Measurements from ENCODE around the gene MTG1.
"Not testable (repeated sequence)": the region's sequence is repeated elsewhere in the genome, so short reads cannot be mapped to it uniquely, and the experiment has no call there.

The MTG1 gene

GRCh38 chr10:133460208-133460769, 66.3 kb downstream of the MTG1 start:
- no peak overlapping the region for H3K27ac ChIP-seq (ENCODE audit: low read length)
- peaks cover 40% of the 10 kb centered on the region for H3K9me3 ChIP-seq (ENCODE audit: control insufficient read depth, low read depth, low read length)
- H3K27me3 ChIP-seq (ENCODE audit: control insufficient read depth, insufficient read depth, low read length) = no peaks in the 10 kb centered on the region

DNA sequence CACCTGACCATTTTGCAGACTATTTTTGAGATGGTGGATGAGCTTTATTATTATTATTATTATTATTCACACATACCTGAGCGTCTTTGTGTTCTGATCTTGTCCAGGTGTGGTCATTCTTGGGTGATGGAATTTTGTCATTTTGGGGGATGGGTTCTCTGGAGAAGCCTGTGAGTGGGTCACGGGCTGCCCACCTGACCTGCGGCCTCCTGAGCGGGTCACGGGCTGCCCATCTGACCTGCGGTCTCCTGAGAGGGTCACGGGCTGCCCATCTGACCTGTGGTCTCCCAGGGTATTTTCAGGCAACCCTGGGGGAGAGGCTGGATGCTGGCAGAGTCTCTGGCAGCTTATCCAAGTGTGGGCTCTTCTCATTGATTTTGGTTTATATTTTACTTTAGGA, 67.1 kb downstream of the MTG1 start:
- H3K27me3 ChIP-seq (ENCODE audit: control insufficient read depth, insufficient read depth, low read length) = no peaks in the 10 kb centered on the region
- H3K36me3 ChIP-seq (ENCODE audit: control insufficient read depth, low read depth, low read length) = no peaks in the 10 kb centered on the region
- H3K4me3 ChIP-seq (ENCODE audit: low read length) = no peak overlapping the region
- no peak overlapping the region for H3K9ac ChIP-seq (ENCODE audit: low read length)
- H3K27ac ChIP-seq (ENCODE audit: low read length) = no peak overlapping the region
- H3K9me3 ChIP-seq (ENCODE audit: control insufficient read depth, low read depth, low read length) = peaks cover 36% of the 10 kb centered on the region
- no peaks in the 10 kb centered on the region for H3K4me1 ChIP-seq (ENCODE audit: control insufficient read depth, low read depth, low read length)

More at GRCh38 chr10:133460208-133460769, 66.3 kb downstream of the MTG1 start:
- Histone ChIP-seq H3K9ac (ENCODE audit: low read length) (no peak overlapping the region), H3K4me3 (ENCODE audit: low read length) (no peak overlapping the region), H3K36me3 (ENCODE audit: control insufficient read depth, low read depth, low read length) (no peaks in the 10 kb centered on the region), H3K4me1 (ENCODE audit: control insufficient read depth, low read depth, low read length) (no peaks in the 10 kb centered on the region)

GRCh38 chr10:133461841-133462240, 67.9 kb downstream of the MTG1 start:
- Histone ChIP-seq H3K36me3 (ENCODE audit: control insufficient read depth, low read depth, low read length) (no peaks in the 10 kb centered on the region), H3K27me3 (ENCODE audit: control insufficient read depth, insufficient read depth, low read length) (no peaks in the 10 kb centered on the region), H3K4me1 (ENCODE audit: control insufficient read depth, low read depth, low read length) (no peaks in the 10 kb centered on the region), H3K4me3 (ENCODE audit: low read length) (no peak overlapping the region), H3K9ac (ENCODE audit: low read length) (no peak overlapping the region), H3K27ac (ENCODE audit: low read length) (no peak overlapping the region), H3K9me3 (ENCODE audit: control insufficient read depth, low read depth, low read length) (peaks cover 41% of the 10 kb centered on the region)

- no peaks in the 10 kb centered on the region for H3K36me3 ChIP-seq (ENCODE audit: control insufficient read depth, low read depth, low read length)
- H3K4me1 ChIP-seq (ENCODE audit: control insufficient read depth, low read depth, low read length) = no peaks in the 10 kb centered on the region
- no peak overlapping the region for H3K4me3 ChIP-seq (ENCODE audit: low read length)
- peaks cover 47% of the 10 kb centered on the region for H3K9me3 ChIP-seq (ENCODE audit: control insufficient read depth, low read depth, low read length)
- no peaks in the 10 kb centered on the region for H3K27me3 ChIP-seq (ENCODE audit: control insufficient read depth, insufficient read depth, low read length)
- no peak overlapping the region for H3K27ac ChIP-seq (ENCODE audit: low read length)
- H3K9ac ChIP-seq (ENCODE audit: low read length) = no peak overlapping the region
These were observed 68.8 kb downstream of the MTG1 start for GRCh38 chr10:133462512-133463305.

DNA sequence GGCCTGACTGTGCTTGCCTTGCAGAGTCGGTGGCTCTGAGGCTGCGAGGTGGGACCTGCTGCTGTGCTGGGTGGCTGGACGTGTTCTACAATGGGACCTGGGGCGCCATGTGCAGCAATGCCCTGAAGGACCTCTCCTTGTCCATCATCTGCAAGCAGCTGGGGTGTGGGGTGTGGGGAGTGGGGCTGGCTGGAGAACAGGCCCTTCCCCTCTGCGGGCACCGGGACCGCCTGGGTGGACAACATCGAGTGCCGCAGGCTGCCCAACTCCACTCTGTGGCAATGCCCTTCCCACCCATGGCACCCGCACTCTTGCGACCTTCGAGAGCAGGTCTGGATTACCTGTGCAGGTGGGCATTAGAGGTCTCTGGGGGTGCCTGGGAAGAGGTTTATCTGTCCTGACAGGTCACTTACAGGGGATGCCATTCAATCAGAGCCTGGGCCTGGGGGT, 70.7 kb downstream of the MTG1 start:
- Histone ChIP-seq H3K27ac (ENCODE audit: low read length) (no peak overlapping the region), H3K4me3 (ENCODE audit: low read length) (no peak overlapping the region), H3K36me3 (ENCODE audit: control insufficient read depth, low read depth, low read length) (no peaks in the 10 kb centered on the region), H3K27me3 (ENCODE audit: control insufficient read depth, insufficient read depth, low read length) (no peaks in the 10 kb centered on the region), H3K9me3 (ENCODE audit: control insufficient read depth, low read depth, low read length) (peaks cover 42% of the 10 kb centered on the region), H3K9ac (ENCODE audit: low read length) (no peak overlapping the region), H3K4me1 (ENCODE audit: control insufficient read depth, low read depth, low read length) (no peaks in the 10 kb centered on the region)

DNA sequence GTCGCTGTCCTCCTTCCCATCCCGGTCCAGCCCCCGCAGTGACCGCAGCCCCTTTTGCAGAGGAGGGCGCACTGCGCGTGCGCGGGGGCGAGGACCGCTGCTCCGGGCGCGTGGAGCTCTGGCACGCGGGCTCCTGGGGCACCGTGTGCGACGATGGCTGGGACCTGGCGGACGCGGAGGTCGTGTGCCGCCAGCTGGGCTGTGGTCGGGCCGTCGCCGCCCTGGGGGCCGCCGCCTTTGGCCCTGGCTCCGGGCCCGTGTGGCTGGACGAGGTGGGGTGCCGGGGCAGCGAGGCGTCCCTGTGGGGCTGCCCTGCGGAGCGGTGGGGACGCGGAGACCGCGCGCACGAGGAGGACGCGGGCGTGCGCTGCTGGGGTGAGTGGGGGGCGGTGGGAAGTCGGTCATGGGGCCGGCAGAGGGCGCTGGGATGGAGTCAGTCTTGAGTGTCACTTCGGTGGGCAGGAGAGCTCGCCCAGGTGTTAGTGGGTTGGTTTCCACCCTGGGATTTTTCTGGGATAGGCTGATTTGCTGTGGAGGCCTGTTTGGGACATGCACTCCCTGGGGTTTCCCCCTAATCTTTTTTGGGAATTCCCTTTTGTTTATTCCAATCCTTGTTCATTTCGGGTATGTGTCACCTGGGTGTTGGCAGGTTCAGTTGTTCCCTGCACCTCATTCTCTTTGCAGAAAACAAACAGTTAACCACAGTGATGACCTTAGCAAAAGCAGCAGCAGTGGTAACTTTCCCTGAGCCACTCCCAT, 71.4 kb downstream of the MTG1 start:
- Histone ChIP-seq H3K4me3 (ENCODE audit: low read length) (no peak overlapping the region), H3K9me3 (ENCODE audit: control insufficient read depth, low read depth, low read length) (peaks cover 38% of the 10 kb centered on the region), H3K36me3 (ENCODE audit: control insufficient read depth, low read depth, low read length) (no peaks in the 10 kb centered on the region), H3K4me1 (ENCODE audit: control insufficient read depth, low read depth, low read length) (no peaks in the 10 kb centered on the region), H3K9ac (ENCODE audit: low read length) (no peak overlapping the region), H3K27ac (ENCODE audit: low read length) (no peak overlapping the region), H3K27me3 (ENCODE audit: control insufficient read depth, insufficient read depth, low read length) (no peaks in the 10 kb centered on the region)

GRCh38 chr10:133465950-133466474, 72.1 kb downstream of the MTG1 start:
- no peaks in the 10 kb centered on the region for H3K4me1 ChIP-seq (ENCODE audit: control insufficient read depth, low read depth, low read length)
- no peaks in the 10 kb centered on the region for H3K36me3 ChIP-seq (ENCODE audit: control insufficient read depth, low read depth, low read length)
- peaks cover 45% of the 10 kb centered on the region for H3K9me3 ChIP-seq (ENCODE audit: control insufficient read depth, low read depth, low read length)
- H3K9ac ChIP-seq (ENCODE audit: low read length) = no peak overlapping the region
- no peak overlapping the region for H3K4me3 ChIP-seq (ENCODE audit: low read length)
- no peak overlapping the region for H3K27ac ChIP-seq (ENCODE audit: low read length)
- no peaks in the 10 kb centered on the region for H3K27me3 ChIP-seq (ENCODE audit: control insufficient read depth, insufficient read depth, low read length)

DNA sequence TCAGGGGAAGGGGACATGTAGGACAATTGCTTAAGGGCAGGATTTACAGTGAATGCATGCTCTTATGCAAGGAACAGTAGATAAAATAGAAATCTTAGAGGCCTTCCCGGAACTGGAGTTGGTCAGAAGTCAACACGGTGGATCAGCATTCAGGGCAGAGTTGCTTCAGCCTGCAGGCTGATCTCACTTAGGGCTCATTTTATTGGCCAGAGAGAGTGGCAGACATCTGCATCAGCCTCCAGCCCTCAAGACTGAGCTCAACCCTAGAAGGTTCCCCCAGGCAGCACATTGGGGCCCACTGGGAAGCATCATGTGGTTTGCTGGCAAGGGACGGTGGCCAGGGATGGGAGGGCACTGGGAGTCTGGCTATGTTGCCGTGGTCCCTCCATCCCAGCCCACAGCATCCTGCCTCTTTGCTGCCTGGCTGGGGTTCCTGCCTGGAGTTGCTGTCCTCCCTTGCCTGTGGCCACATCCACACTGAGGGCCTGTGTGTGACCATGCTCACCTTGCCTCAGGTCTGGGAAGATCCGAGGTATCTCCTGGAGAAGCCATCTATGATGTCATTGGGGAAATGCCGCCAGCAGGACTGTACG, 72.8 kb downstream of the MTG1 start:
- Histone ChIP-seq H3K9me3 (ENCODE audit: control insufficient read depth, low read depth, low read length) (peaks cover 47% of the 10 kb centered on the region), H3K27ac (ENCODE audit: low read length) (no peak overlapping the region), H3K4me3 (ENCODE audit: low read length) (no peak overlapping the region), H3K4me1 (ENCODE audit: control insufficient read depth, low read depth, low read length) (no peaks in the 10 kb centered on the region), H3K9ac (ENCODE audit: low read length) (no peak overlapping the region), H3K27me3 (ENCODE audit: control insufficient read depth, insufficient read depth, low read length) (no peaks in the 10 kb centered on the region), H3K36me3 (ENCODE audit: control insufficient read depth, low read depth, low read length) (no peaks in the 10 kb centered on the region)

GRCh38 chr10:133467286-133467911, 73.4 kb downstream of the MTG1 start:
- Histone ChIP-seq H3K4me1 (ENCODE audit: control insufficient read depth, low read depth, low read length) (no peaks in the 10 kb centered on the region), H3K4me3 (ENCODE audit: low read length) (no peak overlapping the region), H3K9me3 (ENCODE audit: control insufficient read depth, low read depth, low read length) (peaks cover 46% of the 10 kb centered on the region), H3K36me3 (ENCODE audit: control insufficient read depth, low read depth, low read length) (no peaks in the 10 kb centered on the region), H3K27me3 (ENCODE audit: control insufficient read depth, insufficient read depth, low read length) (no peaks in the 10 kb centered on the region), H3K27ac (ENCODE audit: low read length) (no peak overlapping the region), H3K9ac (ENCODE audit: low read length) (no peak overlapping the region)

- H3K9ac ChIP-seq (ENCODE audit: low read length); H3K4me1 ChIP-seq (ENCODE audit: control insufficient read depth, low read depth, low read length); H3K27me3 ChIP-seq (ENCODE audit: control insufficient read depth, insufficient read depth, low read length); H3K36me3 ChIP-seq (ENCODE audit: control insufficient read depth, low read depth, low read length); H3K27ac ChIP-seq (ENCODE audit: low read length); H3K4me3 ChIP-seq (ENCODE audit: low read length): not testable (repeated sequence)
- H3K9me3 ChIP-seq (ENCODE audit: control insufficient read depth, low read depth, low read length) = peaks cover 46% of the 10 kb centered on the region
These were observed 75.2 kb downstream of the MTG1 start for GRCh38 chr10:133469205-133469604.

Data from iPS-18a (cell line).